ENCODE measurements around the gene UVRAG.
A peak's percentile ranks its signal among the peaks of the same experiment; 100 is the strongest.

Gene UVRAG

DNA sequence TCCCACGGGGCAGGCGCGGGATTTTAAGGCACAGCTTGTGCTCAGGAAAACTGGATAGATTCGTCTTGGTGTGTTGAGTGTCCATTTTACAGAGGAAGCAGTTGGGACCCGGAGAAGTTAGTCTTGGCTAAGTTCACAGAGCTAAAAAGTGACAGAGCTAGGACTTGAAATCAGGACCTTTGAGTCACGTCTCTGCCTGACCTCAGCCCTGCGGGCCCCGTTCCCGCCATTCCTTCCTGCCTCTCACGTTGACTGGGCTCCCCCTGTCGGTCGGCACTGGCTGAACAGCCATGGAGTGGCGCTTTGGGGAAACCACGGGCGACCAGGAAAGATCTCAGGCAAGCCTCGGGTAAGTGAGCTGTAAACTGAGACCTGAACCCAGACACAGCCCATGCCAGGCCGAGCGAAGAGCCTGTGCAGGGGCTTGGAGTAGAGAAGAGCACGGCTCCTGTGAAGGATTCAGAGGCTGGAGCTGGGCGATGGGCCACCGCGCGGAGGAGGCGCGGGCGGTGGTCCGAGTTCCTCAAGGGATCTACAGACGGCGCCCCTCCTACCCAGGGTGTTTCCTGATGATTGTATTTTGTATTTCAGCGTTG, 337.2 kb downstream of the UVRAG start:
- DNase-seq (ENCODE audit: low spot score) = peak; percentile 91

DNA sequence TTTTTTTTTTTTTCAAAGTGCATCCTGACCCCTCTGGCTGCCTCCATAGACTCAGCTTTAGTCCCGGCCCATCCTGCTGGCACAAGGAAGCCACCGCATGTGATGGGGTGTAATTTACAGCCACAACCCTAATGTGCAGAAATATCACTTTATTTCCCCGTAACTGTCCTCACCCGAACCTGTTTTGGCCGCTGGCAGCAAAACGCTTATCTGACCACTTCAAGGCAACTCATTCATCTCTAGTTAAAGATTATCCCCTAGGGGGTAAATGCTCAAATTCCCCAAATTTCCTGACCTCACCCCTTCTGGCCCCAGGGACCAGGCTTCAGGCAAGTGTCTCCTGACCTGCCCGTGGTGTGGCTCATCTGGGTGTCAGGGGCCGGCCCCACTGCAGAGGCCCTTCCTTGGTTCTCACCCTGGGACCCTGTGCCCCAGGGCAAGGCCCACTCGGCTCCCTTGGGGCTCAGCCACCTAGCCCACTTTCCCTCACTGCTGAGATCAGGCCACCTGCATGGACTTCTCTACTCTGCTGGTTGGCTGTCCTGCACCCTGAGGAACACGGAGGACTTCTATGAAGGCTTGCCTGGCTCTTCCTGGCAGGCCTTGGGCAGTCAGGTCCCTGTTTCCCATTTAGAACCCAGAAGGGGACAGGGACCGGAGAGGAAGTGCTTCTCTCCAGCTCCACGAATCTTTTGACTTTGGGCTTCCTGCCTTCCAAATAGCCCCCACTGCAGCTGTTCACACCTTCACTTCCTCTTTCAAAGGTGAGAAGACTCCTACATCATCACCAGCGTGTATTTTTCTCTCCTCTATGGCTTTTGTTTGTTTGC, 337.9 kb downstream of the UVRAG start:
- no peak for DNase-seq (ENCODE audit: low spot score)

DNA sequence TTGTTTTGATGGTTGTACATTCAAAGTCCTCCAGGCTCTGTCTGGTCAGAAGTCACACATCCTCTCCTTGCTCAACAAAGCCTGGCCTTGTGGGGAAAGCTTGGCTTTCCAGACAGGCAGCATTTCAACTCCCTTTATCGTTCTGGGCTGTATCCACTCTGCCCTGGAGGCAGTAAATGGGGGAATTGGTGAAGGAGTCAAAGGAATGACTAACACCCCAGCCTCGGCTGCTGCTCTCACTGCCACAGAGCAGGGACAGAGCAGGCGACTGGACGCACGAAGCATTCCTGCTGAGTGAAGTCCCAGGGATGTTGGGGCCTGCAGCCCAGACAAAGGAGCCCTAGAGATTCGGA, 338.5 kb downstream of the UVRAG start:
- DNase-seq (ENCODE audit: low spot score) = no peak

DNA sequence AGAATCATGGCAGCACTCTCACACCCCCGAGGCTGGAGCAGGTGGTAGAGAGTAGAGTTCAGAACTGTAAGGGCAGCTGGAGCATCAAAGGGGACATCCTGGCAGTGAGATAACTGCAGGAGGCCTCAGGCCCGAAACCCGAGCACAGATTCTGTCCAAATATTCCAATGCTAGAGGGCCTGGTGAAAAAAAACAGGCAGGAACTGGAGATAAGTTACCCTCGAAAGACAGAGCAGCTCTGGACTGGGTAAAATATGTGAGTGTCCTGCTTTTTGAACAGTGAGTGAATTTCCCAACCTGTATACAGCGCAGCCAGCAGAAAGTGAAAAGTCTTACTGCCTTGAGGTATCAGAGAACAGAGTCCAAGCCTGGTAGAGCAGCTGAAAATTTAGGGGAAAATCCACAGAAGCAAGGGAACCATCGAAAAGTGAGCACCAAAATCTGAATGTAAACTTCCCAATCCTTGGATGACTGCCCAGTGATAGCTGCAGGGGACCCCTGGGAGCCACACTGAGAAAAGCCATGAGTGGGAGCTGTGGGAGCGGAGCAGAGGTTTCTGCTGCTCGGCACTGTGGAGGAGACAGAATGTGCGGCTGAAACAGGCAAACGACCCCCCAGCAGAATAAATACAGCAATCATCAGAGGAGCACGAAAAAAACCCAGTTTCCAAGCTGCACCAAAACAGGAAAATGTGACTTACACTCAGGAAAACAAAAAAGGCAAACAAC, 340.7 kb downstream of the UVRAG start:
- DNase-seq (ENCODE audit: low spot score) = no peak

DNA sequence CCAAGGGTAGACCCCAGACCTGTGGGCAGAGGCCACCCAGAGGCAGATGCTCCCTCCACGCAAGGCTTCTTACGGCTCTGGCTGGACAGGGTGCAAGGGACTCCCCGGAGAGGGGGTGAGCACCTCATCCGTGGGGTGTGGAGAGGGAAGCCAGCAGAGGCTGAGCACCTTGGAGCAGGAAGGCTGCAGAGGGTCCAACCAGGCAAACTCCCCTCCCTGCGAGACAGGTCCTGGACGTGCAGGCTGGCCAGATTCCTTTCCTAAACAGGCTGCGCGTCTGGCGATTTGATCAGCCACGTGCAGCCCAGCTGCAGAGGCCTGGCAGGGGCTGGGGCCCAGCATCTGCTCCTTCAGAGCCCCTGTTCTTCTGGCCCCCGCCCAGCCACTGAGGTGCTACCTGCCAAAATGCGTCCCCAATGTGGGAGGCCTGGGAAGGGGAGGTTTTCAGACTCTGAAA, 342.0 kb downstream of the UVRAG start:
- no peak for DNase-seq (ENCODE audit: low spot score)

DNA sequence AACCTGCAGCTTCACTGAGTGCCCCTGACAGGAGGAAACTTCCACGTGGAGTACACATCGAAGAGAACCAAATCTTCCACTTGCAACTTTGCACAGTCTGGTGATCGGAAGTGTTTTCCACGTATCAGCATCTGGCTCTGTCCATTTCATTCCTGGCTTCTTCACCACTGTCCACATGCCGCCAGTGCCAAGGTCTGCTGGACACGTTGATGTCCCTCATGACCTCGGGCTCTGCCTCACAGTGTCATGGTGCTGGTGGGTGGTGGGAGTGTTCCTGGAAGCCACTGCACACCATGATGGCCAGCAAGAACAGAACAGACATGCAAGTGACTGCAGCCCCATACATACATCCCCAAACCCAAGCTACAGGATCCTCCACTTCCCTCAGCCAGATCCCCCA, 342.9 kb downstream of the UVRAG start:
- DNase-seq (ENCODE audit: low spot score) = no peak

DNA sequence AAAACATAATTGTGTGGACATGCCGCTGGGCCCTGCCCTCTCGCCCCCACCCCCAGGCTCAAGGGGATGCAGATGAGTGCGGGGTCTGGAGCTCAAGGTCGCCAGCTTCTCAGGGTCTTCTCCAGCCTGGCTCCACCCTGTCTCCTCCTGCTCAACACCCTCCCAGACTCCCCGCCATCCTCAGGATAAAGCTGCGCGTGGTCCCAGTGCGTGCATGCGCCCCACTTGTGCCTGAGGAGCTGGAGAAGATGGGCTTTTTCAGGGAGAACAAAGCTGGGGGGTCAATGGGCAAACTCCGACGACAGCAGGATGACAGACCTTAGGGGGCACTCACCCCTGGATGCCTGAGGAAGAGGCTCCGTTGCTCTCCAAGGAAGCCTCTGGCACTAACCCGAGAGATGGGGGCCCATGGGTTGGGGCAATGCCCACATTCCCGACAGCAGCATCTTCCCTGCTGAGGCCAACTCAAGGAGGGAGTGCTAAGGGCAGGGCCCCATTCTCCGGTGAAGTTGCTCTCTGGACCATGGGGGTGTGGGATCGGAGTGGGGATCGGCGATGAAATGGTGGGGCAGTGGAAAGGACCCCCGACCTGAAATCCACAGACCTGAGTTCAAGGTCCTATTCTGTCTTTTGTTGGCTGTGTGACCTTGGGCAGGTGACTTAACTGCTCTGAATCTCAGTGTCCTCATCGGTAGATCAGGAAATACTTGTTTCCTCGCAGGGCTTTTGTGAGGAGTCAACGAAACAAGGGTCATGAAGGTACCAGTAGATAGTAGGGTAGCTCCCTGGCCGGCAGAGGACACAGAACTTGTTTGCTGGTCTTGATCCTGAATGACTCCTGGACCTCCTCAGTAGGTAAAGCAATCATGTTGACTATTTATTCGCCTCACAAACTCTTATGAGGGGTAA, 343.6 kb downstream of the UVRAG start:
- no peak for DNase-seq (ENCODE audit: low spot score)

DNA sequence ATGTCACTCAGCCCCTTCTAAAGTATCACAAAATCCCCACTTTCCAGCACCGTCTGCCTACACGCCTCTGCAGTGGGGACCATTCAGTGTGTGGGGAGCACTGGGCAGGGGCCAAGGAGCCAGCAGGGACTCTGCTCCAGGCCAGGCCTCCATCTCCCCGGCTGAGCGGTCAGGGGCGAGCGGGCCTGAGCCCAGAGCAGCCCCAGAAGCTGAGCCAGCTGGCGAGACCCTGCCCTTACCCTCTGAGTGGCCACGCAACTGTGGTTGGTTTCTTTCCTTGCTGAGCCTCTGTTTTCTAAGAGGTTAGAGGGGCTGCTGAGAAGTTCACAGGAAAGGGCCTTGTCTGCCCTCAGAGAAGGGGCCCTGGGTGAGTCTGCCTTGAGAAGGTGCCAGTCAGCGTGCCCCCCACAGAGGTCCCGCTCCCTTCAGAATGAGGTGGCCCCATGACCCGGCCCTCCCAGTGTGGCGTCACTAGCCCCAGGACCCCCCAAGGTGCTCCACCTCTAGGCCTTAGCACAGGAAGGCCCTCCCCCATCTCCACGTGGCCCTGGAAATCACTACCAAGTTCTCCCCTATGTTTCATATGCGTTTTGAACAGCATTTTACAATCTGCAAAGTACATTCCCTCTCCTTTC, 344.4 kb downstream of the UVRAG start:
- DNase-seq (ENCODE audit: low spot score) = no peak

DNA sequence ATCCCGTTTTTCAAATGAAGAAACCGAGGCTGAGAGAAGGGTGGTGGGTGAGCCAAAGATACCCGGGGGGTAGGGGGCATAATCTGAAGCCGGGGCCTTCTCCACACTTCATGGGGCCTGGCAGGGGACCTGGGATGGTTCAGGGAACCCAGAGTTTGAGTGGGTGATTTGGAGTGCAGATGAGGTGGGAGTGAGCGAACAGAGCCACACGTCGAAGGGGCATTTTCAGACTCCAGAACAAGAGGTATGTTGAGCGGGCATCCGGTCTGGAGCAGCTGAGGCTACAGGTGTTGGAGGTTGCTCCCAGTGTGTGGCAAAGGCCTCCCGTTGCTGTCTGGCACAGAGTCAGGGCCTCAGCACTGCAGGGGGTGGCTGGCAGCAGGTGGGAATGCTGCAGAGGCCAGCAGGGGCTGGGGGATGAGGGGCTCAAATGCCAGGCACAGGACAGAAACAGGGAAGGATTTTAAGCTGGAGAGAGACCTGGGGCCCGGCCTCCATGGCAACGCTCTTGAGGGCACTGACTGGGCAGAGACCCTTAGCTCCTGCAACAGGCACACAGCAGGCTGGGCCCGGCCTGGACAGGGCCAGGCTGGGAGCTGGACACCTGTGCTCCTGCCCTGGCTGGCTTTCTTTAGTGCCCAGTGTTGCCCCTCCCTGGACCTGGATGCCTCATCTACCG, 345.1 kb downstream of the UVRAG start:
- no peak for DNase-seq (ENCODE audit: low spot score)

DNA sequence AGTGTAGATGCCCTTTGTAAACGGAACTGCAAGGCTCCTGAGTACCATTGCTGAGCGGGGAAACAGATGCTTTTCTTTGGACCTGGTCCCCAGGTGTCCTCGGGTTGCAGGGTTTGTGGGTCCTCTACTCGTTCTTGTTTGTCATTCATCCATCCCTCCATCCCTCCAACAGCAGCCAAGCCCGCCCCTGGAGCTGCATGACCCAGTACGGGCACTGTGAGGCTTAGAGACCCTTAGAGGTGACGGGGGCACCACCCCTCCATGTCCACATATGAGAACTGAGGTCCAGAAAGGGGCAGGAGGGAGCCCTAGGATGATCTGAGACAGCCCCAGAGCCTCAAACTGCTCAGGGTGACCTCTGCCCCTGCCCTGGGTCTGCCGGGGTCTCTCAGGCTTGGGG, 345.8 kb downstream of the UVRAG start:
- no peak for DNase-seq (ENCODE audit: low spot score)

DNA sequence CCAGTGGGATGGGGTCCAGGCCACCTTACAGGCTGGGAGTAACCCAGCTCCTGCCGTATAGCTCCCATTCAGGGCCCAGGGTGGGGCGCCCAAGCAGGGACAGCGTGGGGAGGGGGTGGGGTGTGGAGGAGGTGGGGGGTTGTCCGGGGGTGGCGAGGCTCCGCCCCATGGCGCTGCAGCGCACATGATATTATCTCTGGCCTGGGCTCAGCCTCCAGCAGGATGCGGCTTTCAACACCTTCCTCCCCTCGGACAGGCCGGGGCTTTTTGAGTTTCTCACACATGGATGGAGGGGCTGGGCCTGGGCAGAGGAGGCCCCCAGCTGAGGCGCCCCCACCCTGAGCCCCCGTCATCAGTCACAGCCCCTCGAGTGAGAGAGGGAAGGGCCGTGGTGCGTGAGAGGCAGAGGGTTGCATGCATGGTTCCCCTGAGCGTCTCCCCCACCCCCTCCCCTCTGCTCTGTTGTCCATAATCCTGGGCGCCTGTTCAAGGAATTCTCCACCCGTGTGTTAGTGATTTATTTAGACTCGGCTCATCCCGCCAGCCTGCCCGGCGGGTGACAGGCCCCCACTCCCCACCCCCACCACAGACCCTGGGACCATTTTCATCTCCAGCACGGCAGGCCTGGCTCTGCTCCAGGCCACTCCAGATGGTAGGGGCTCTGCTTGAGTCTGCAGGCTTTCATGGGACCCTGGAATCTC, 346.4 kb downstream of the UVRAG start:
- DNase-seq (ENCODE audit: low spot score) = no peak

DNA sequence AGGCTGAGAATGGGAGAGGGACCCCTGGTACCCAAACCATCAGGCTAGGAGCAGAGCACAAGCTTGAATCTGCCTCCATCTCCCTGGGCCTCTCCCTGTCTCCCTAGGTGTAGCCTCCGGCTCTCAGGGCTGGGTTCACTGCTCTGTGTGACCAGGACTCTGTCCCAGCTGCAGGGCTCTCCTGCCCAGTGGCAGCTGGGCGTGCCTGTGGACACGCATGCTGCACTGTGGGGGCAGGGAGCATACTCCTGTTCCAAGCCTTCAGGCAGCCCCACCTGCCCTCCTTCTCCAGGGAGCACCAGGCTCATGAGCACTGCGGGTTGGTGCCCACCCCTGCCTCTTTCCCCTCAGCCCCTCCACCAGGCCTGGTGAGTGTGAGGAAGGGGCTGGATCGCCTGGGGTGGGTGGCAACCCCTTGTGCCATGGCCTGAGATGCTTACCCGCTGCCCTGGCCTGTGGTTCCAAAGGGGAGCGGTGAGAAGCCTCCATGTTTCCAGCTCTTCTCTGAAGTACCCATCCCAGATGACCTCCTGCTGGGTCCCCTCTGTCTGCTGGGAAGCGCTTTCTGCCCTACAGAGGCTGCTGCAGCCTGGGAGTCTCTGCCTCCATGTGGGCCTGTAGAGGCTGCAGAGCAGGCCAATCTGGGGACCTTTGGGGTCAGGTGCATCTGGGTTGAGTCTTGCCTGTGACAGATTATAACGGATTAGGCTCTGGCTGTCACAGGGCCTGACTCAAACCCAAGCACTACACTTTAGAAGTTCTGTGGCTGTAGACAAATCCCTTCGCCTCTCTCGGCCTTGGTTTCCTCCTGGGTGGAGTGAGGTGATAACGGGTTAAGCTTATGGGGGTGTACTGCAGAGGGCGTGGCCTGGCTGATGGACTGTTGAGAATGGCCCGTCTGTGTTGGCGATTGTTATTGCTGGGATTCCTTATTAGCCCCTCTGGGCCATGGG, 347.6 kb downstream of the UVRAG start:
- no peak for DNase-seq (ENCODE audit: low spot score)

DNA sequence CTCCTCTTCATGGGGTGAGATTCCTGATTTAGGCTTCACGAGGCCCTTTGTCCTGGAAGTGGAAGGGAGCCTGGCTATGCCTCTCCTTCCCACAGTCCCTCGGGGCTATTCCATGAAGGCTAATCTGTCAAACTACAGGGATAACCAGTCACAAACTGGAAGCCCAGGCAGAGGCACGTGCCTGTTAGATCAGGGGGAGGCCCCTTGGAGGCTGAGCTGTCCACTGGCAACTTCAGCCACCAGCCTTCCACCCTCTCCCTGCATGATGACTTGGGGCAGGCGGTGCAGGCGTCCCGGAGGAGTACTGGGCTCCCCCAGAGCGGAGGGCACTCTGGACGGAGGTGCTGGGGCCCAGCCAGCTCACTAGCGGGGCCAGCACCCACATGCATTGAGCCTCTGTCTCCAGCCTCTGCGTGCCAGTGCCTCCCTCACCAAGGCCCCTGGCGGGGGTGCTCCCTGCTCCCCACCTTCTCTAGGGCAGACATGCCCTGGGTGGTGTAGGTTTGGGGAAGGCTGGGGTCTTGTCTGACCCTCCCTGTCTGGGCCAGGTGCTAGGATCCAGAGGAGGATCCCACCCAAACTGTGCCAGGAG, 348.4 kb downstream of the UVRAG start:
- DNase-seq (ENCODE audit: low spot score) = no peak

DNA sequence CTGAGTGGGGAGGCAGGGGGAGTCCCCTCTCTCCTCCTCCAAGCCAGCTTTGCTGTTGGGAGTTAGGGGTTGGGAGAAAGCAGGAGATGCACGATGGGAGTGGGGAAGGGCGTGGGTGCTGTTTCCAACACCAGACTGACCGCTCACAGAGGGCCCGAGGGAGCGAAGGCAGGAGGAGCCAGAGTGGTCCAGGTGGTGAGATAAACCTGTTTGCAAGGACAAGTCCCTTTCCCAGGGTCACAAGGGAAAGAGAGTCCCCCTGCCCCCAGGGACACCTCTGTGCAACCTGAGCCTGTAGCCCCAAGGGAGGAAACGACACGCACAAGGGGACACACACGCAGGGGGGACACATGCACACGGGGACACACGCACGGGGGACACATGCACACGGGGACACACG, 349.1 kb downstream of the UVRAG start:
- no peak for DNase-seq (ENCODE audit: low spot score)

DNA sequence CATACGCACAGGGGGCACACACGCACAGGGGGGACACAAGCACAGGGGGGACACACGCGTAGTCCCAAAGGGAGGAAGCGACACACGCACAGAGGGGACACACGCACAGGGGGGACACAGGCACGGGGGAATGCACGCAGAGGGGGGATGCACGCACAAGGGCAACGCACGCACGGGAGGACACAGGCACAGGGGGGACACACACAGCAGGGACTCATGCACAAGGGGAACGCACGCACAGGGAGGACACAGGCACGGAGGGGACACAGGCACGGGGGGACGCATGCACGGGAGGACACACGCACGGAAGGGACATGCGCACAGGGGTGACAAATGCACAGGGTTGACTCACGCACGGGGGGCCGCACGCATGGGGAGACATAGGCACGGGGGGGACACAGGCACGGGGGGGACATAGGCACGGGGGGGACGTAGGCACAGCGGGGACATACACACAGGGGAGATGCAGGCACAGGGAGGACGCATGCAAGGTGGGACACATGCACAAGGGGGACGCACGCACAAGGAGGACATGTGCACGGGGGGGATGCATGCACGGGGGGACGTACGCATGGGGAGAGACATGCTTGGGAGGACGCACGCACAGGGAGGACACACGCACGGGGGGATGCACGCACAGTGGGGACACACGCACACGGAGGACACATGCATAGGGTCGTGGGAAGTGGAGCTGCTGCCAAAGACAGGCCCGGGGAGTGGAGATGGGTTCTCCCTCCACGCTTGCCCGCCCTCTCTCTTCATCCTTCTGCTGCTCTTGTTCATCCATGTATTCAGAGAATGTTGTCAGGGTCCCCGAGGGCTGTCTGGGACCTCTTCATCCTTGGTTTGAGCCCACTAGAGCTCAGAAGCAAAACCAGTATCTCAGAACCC, 350.1 kb downstream of the UVRAG start:
- DNase-seq (ENCODE audit: low spot score) = no peak

DNA sequence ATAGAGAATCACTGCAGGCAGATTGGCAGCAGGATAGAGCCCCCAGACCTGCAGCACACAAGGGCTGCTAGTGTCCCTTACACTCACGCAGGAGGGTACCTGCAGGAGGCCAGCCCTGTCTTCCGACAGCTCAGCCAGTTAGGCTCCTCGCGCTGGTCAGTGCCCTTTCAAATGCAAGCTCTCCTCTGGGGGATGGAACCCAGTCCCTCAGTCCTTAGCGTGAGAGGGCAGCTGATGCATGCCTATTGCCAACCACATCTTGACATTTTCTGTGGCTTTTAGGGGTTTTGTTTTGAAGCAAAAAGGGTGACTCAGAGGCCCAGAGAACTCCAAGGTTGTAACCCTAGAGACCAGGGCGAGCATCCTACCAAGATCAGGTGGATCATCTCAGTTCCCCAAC, 351.3 kb downstream of the UVRAG start:
- DNase-seq (ENCODE audit: low spot score) = peak; percentile 62

DNA sequence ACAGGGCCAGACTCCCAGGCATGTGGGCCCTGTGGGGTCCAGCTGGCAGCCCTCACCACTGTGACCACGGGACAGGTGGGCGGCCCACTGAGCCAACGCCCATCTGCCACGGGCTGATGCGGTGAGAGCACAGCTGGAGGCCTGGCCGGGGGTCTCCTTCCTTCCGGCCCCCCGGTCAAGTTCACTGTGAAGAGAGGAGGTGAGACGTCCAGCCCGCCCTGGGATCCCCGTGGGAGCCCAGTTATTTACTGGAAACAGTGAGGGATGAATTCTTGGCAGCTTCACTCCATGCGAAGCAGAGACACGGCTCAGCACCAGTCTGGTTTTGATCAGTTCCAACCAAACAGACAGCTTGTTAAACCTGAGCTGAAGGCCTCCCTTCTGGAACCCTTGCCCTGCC, 352.6 kb downstream of the UVRAG start:
- no peak for DNase-seq (ENCODE audit: low spot score)

DNA sequence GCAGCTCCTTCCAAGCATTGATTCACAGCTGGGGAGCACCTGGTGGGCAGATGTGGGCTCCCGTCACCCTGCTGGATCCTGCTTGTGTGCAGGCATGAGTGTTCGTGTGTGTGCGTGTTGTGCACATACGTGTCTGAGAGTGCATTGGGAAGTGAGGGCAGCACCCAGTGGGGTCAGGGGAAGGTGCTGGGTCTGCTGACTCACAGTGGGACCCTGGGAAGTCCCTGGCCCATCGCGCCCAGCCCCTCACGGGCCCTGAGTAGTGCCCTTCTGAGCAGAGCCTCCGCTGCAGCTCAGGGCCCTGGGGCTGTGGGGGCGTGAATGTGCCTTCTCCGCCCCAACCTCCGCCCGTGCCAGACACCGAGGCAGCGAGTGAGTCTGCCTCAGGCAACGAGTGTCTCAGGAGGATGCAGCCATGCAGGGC, 354.5 kb downstream of the UVRAG start:
- no peak for DNase-seq (ENCODE audit: low spot score)
